Measurements from ENCODE around the gene NYAP2. TPM values are rescaled to one million over a fixed set of nuclear protein-coding genes. Genes with fewer than 3 reads are reported as not detected.

NYAP2 gene
- total RNA-seq, 1 experiment from 2014 or later = not detected

- no peak for ATAC-seq
Observed at GRCh38 chr2:225614915-225615314, 215.4 kb downstream of the NYAP2 start.

More at GRCh38 chr2:225614915-225615314, 215.4 kb downstream of the NYAP2 start:
- Mint-ChIP-seq H3K4me1 (peaks cover 9% of the 10 kb centered on the region; the same call in 1 of the 2 replicates), H3K9me3 (0 out of 2 replicates have a peak, but pooled peaks cover 3% of the 10 kb centered on the region), H3K27me3 (ENCODE audit: low read depth) (no peaks in the 10 kb centered on the region), H3K27ac (peak overlapping the region; percentile 20; the same call in 1 of the 2 replicates), H3K4me3 (no peak overlapping the region), H3K36me3 (no peaks in the 10 kb centered on the region)
- TF ChIP-seq ZNF317 (CRISPR knock-in tag; IDR thresholded peaks at IDR 0.05; ENCODE audit: borderline replicate concordance, low read depth) (no peak), ZNF281 (CRISPR knock-in tag; IDR thresholded peaks at IDR 0.05) (no peak), ATF6 (CRISPR knock-in tag; IDR thresholded peaks at IDR 0.05) (no peak), EMX1 (CRISPR knock-in tag; IDR thresholded peaks at IDR 0.05) (no peak), AFF4 (CRISPR knock-in tag; IDR thresholded peaks at IDR 0.05; ENCODE audit: borderline replicate concordance) (no peak), TEAD4 (CRISPR knock-in tag; IDR thresholded peaks at IDR 0.05) (no peak), ZNF416 (CRISPR knock-in tag; IDR thresholded peaks at IDR 0.05) (no peak), ZNF423 (CRISPR knock-in tag; IDR thresholded peaks at IDR 0.05) (no peak), TEAD1 (CRISPR knock-in tag; IDR thresholded peaks at IDR 0.05) (no peak), ESRRA (CRISPR knock-in tag; IDR thresholded peaks at IDR 0.05; ENCODE audit: borderline replicate concordance) (no peak)
- TF ChIP-seq, protein P1, sequence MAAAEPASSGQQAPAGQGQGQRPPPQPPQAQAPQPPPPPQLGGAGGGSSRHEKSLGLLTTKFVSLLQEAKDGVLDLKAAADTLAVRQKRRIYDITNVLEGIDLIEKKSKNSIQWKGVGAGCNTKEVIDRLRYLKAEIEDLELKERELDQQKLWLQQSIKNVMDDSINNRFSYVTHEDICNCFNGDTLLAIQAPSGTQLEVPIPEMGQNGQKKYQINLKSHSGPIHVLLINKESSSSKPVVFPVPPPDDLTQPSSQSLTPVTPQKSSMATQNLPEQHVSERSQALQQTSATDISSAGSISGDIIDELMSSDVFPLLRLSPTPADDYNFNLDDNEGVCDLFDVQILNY (CRISPR knock-in tag; IDR thresholded peaks at IDR 0.05) = no peak
- TF ChIP-seq, protein P2, sequence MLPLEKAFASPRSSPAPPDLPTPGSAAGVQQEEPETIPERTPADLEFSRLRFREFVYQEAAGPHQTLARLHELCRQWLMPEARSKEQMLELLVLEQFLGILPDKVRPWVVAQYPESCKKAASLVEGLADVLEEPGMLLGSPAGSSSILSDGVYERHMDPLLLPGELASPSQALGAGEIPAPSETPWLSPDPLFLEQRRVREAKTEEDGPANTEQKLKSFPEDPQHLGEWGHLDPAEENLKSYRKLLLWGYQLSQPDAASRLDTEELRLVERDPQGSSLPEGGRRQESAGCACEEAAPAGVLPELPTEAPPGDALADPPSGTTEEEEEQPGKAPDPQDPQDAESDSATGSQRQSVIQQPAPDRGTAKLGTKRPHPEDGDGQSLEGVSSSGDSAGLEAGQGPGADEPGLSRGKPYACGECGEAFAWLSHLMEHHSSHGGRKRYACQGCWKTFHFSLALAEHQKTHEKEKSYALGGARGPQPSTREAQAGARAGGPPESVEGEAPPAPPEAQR (CRISPR knock-in tag; IDR thresholded peaks at IDR 0.05) = no peak
- DNase-seq (ENCODE audit: low spot score) = no peak
- POLR2A ChIA-PET = no interaction called here
- CTCF ChIA-PET = no interaction called here

Measured in WTC11 (cell line).